Esophagus muscularis mucosa (tissue), 4 donors: ENCODE measurements around the gene SMIM1. TPM values are rescaled to one million over a fixed set of nuclear protein-coding genes. Genes with fewer than 3 reads are reported as not detected.

Source experiments
- DNase-seq: peaks from one replicate; pipeline ENCODE4 v3.0.0-alpha.2; 2017; ENCODE audit errors: extremely low spot score
- H3K27ac ChIP-seq, 4 donors: fragments of 200-600 bp; sonication (generic); replicated peaks in 1 of 4; 1 replicate in 3 of 4; 2 replicates in 1 of 4; pipeline ENCODE4 v1.5.1; 2016 to 2019; ENCODE audit warnings: mild to moderate bottlenecking in 1 of 4
- H3K27me3 ChIP-seq, 4 donors: fragments of 200-600 bp; sonication (generic); one replicate each; pipeline versions ENCODE4 v1.5.1 to v1.6.0; 2016 to 2019
- H3K36me3 ChIP-seq, 4 donors: fragments of 200-600 bp; sonication (generic); one replicate each; pipeline ENCODE4 v1.5.1; 2016 to 2019
- H3K4me1 ChIP-seq, 4 donors: fragments of 200-600 bp; sonication (generic); one replicate each; pipeline ENCODE4 v1.5.1; 2016 to 2019
- H3K4me3 ChIP-seq, 4 donors: fragments of 200-600 bp; sonication (generic); 1 replicate in 2 of 4; 2 replicates in 2 of 4; pipeline ENCODE4 v1.5.1; 2016 to 2019; ENCODE audit warnings: mild to moderate bottlenecking in 4 of 4, moderate library complexity in 1 of 4
- H3K9me3 ChIP-seq, 4 donors: fragments of 200-600 bp; sonication (generic); 1 replicate in 3 of 4; 2 replicates in 1 of 4; pipeline ENCODE4 v1.5.1; 2016 to 2019
- CTCF ChIP-seq, 3 experiments: fragments of 200-600 bp in 2 of 3; fragments of 450-650 bp in 1 of 3; sonication (generic) in 2 of 3; IDR thresholded peaks; one replicate each; pipeline ENCODE4 v1.5.1; 2017 to 2019; ENCODE audit warnings: antibody characterized with exemption in 3 of 3, mild to moderate bottlenecking in 2 of 3, moderate library complexity in 1 of 3
- EP300 ChIP-seq: sonication (generic); formaldehyde crosslinking; IDR thresholded peaks from one replicate; pipeline ENCODE4 v1.6.1; 2017; ENCODE audit warnings: antibody characterized with exemption
- POLR2A ChIP-seq: fragments of 450-650 bp; IDR thresholded peaks from one replicate; pipeline ENCODE4 v1.6.1; 2017; ENCODE audit warnings: antibody characterized with exemption, moderate library complexity, mild to moderate bottlenecking, low read depth
- POLR2AphosphoS5 ChIP-seq, 2 donors: sonication (generic); formaldehyde crosslinking; IDR thresholded peaks; one replicate each; pipeline ENCODE4 v1.6.1; 2017; ENCODE audit warnings: antibody characterized with exemption in 2 of 2
- WGBS: methylation state at CpG from one replicate; pipeline ENCODE4 v1.1.5; 2018; 5-methylcytosine and 5-hydroxymethylcytosine counted together
- intact Hi-C: fragments of 100-400 bp; cut with DNase I; formaldehyde crosslinking; loops from one replicate; pipeline ENCODE4 v1.15.1; 2023
- total RNA-seq, 4 donors: library from RNA; depleted of rRNA; stranded (reverse); fragments of >200 nt; gene quantifications; one replicate each; pipeline versions ENCODE4 v1.1.0 to v1.2.1, GENCODE V29; 2016

The SMIM1 gene
- total RNA-seq, 4 donors from 2014 or later, result 10.5 to 16.3 (median 13.3) TPM

- WGBS, result 72% methylated on average over 4 of the region's 6 CpGs
- intact Hi-C loops, result no loop called here
- no peaks in the 10 kb centered on the region for H3K4me1 ChIP-seq
- H3K27ac ChIP-seq, result no peak overlapping the region
- H3K36me3 ChIP-seq, result no peaks in the 10 kb centered on the region
- DNase-seq, result no peak
- peaks cover 0 to 74% (median 8%) of the 10 kb centered on the region in 4 donors for H3K27me3 ChIP-seq
- H3K9me3 ChIP-seq, result no peaks in the 10 kb centered on the region
- TF ChIP-seq CTCF (IDR thresholded peaks at IDR 0.05), result no peak
- no peak for TF ChIP-seq POLR2A
- TF ChIP-seq POLR2AphosphoS5 (IDR thresholded peaks at IDR 0.05), result no peak
- no peak for TF ChIP-seq EP300
- H3K4me3 ChIP-seq, result no peak overlapping the region
Measured at GRCh38 chr1:3759796-3760195, 12.8 kb upstream of the SMIM1 start.

GRCh38 chr1:3761296-3762010 lies 11.1 kb upstream of the SMIM1 start:
- 86% methylated on average over 13 of the region's 17 CpGs for WGBS
- no peak for TF ChIP-seq EP300
- TF ChIP-seq CTCF (IDR thresholded peaks at IDR 0.05), result no peak
- intact Hi-C loops, result no loop called here

GRCh38 chr1:3762151-3762872 lies 10.2 kb upstream of the SMIM1 start:
- Histone ChIP-seq H3K36me3 (no peaks in the 10 kb centered on the region), H3K27me3 (peaks cover 0 to 55% (median 8%) of the 10 kb centered on the region in 4 donors), H3K4me3 (no peak overlapping the region), H3K9me3 (no peaks in the 10 kb centered on the region), H3K27ac (no peak overlapping the region), H3K4me1 (no peaks in the 10 kb centered on the region)
- TF ChIP-seq POLR2AphosphoS5 (IDR thresholded peaks at IDR 0.05) (no peak), POLR2A (no peak), CTCF (IDR thresholded peaks at IDR 0.05) (no peak), EP300 (no peak)
- intact Hi-C loops, result no loop called here
- DNase-seq, result no peak
- WGBS, result 96% methylated on average over 4 of the region's 15 CpGs

More at GRCh38 chr1:3761296-3762010, 11.1 kb upstream of the SMIM1 start:
- H3K36me3 ChIP-seq, result no peaks in the 10 kb centered on the region
- no peak overlapping the region for H3K4me3 ChIP-seq
- no peaks in the 10 kb centered on the region for H3K4me1 ChIP-seq
- no peak for DNase-seq
- H3K27ac ChIP-seq, result no peak overlapping the region
- H3K9me3 ChIP-seq, result no peaks in the 10 kb centered on the region
- H3K27me3 ChIP-seq, result peaks cover 0 to 59% (median 8%) of the 10 kb centered on the region in 4 donors

GRCh38 chr1:3762873-3763228 lies 9.7 kb upstream of the SMIM1 start:
- WGBS, result 82% methylated on average over 9 of the region's 12 CpGs

More at GRCh38 chr1:3762873-3763228, 9.7 kb upstream of the SMIM1 start:
- TF ChIP-seq POLR2A (no peak), POLR2AphosphoS5 (IDR thresholded peaks at IDR 0.05) (no peak), CTCF (IDR thresholded peaks at IDR 0.05) (no peak), EP300 (no peak)
- Histone ChIP-seq H3K4me1 (no peaks in the 10 kb centered on the region), H3K36me3 (no peaks in the 10 kb centered on the region), H3K4me3 (no peak overlapping the region), H3K9me3 (no peaks in the 10 kb centered on the region), H3K27ac (no peak overlapping the region), H3K27me3 (peaks cover 0 to 52% (median 8%) of the 10 kb centered on the region in 4 donors)
- intact Hi-C loops, result no loop called here
- no peak for DNase-seq
